ENCODE data around the gene RNU1-2.
"Not testable (repeated sequence)": the region's sequence is repeated elsewhere in the genome, so short reads cannot be mapped to it uniquely, and the experiment has no call there.

RNU1-2 gene

GRCh38 chr1:16927711-16928485 lies 32.1 kb downstream of the RNU1-2 start:
- no peak for DNase-seq

DNA sequence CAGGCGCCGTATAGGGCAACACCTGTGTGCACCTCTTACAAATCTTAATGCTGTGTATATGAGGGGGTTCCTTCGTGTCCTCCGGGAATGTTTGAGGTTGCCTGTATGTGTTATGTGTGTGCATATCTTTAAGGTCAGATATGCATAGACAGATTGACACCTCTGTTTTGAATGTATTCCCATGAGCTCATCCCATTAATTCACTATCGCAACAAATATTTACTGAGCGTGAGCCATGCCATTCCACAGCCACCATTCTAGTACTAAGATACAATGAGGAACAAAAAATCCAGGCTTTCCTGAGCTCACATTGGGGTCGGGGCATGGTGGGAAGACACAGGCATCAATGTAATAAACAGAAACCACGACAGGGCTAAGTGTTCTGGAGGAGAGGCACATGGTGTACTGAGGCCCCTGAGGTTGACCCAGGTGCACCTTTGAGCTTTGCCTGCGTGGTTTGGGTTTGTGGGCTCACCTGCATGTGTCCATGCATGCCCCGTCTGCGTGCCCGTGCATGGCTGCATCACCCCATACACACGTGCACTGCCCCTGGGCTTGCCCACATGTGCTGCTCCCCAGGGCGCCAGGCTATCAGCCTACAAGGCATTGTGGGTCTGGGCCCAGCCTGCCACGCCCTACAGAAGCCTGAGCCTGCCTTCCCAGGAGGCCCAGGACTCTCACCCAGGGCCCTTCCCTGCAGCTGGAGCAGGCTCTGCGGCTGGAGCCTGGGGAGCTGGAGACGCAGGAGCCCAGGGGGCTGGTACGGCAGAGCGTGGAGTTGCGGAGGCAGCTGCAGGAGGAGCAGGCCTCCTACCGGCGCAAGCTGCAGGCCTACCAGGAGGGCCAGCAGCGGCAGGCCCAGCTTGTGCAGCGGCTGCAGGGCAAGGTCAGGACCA lies 33.6 kb downstream of the RNU1-2 start:
- not testable (repeated sequence) for DNase-seq

GRCh38 chr1:16931206-16931934 lies 35.6 kb downstream of the RNU1-2 start:
- DNase-seq, result not testable (repeated sequence)

DNA sequence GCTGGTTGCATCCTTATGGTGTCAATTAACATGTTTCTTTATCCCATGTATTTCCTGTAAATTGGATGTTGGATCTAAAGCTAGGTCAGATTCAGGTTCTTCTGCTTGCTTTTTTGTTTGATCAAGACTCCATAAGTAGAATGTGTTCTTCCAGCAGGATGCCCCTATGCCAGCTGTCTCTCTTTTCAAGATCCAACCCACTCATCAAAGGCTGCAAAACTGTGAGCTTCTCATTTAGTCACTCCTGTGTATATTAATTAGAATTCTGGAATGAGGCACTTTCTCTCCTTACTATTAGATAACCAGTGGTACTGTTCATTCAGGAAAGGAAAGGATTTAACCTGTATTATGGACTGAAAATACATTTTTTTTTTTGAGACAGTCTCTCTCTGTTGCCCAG lies 38.2 kb downstream of the RNU1-2 start:
- not testable (repeated sequence) for DNase-seq

GRCh38 chr1:16936580-16936979 lies 40.8 kb downstream of the RNU1-2 start:
- DNase-seq, result not testable (repeated sequence)

DNA sequence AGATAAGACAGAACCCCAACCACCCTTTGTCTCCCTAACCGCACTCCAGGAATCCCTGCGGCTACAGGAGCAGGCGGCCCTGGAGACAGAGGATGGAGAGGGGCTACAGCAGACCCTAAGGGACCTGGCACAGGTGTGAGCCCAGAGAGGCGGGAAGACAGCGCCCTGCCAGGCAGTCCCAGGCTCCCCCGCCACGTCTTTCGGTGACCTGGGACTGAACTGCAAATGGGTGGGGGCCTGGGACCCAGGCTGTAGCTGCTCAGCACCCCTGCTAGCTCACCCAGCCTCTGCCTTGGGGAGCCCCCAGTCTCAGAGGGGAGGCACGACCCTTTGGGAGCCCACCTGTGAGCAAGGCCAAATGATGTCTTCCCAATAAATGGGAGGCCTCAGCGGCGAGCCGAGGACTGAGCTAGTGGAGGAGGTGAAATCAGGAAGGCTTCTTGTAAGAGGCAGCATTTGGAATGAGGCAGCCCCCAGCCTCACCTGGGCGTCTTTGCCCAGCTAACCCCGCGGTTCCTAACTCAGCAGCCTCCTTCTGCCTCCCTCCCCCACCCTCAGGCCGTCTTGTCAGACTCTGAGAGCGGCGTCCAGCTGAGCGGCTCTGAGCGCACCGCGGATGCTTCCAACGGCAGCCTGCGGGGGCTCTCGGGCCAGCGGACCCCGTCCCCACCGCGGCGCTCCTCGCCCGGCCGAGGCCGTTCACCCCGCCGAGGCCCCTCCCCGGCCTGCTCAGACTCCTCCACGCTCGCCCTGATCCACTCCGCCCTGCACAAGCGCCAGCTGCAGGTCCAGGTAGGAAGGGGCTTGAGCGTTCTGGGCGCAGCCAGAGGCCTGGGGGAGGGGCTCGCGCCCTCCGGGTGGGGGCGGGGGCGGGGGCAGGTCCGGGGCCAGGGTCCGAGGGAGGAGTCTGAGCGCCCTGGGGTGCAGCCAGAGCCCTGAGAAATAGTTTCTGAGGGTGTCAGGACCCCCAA lies 42.9 kb downstream of the RNU1-2 start:
- no peak for DNase-seq

GRCh38 chr1:16939386-16940180 lies 43.8 kb downstream of the RNU1-2 start:
- not testable (repeated sequence) for DNase-seq

GRCh38 chr1:16944038-16944437 lies 48.3 kb downstream of the RNU1-2 start:
- DNase-seq, result no peak

- not testable (repeated sequence) for DNase-seq
Measured at GRCh38 chr1:16945512-16945911, 49.7 kb downstream of the RNU1-2 start.
